Epidermal melanocyte (primary cell): ENCODE data around the gene PACC1.

Experiments
- DNase-seq: peaks from one replicate; pipeline ENCODE4 v3.0.0; 2011; ENCODE audit warnings: low spot score; ENCODE audit not compliant: insufficient read length

The PACC1 gene

DNA sequence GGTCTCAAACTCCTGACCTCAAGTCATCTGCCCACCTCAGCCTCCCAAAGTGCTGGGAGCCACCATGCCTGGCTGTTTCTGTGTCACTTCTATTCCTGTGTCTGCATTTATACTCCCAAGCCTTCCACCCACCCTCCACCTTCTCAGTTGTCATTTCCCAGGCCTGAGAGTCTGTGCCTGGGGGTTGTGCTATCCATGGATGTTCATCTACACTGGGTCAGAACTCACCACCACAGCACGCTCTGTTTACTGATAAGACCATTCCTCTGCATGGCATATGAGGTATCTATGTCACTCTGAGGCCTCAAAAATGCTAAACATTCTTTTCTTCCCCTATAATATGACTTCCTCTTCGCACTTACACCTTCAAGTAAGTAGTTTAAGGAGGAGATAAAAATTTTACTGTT, 24.1 kb upstream of the PACC1 start:
- no peak for DNase-seq

DNA sequence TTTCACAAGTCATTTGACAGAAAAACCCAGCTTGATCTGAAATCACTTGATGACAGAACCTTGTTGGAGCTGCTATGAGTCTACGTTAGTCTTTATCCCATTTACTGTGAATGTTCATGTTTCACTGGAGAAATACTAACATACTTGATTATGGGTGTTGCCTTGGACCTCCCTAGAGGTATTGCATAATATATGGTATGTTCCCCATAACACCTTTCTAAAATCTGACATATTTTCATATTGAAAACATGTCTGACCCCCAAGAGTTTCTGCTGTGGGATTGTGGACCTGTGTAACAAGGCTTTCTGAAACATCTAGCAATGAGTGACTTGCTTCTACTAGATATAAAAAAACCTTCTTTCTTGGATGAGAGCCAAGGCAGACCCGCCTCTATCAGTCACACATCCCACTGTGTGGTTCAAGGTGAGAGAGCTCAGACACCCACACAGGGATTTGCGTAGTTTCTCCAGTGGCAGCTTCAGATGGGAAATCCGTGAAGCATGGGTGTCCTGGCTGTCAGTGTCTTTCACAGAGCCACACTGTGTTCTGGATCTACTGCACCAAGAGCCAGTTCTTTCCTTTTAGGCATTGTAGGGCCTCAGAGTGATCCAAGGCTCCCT, 22.6 kb upstream of the PACC1 start:
- DNase-seq: no peak

DNA sequence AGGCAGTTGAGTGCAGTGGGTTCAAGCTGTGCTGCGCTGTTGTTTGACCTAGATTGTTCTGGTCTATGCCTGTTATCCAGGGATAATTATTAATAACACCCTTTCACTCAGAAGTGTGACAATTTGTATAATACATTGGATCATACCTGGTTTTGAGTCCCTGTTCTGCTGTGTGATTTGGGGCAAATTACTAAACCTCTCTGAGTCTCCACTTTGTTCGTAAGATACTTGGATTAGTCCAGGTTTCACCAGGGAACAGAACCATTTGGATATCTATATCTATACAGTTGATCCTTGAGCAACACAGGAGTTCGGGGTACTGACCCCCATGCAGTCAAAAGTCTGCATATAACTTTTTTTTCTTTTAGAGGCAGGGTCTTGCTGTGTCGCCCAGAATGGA, 20.3 kb upstream of the PACC1 start:
- no peak for DNase-seq

DNA sequence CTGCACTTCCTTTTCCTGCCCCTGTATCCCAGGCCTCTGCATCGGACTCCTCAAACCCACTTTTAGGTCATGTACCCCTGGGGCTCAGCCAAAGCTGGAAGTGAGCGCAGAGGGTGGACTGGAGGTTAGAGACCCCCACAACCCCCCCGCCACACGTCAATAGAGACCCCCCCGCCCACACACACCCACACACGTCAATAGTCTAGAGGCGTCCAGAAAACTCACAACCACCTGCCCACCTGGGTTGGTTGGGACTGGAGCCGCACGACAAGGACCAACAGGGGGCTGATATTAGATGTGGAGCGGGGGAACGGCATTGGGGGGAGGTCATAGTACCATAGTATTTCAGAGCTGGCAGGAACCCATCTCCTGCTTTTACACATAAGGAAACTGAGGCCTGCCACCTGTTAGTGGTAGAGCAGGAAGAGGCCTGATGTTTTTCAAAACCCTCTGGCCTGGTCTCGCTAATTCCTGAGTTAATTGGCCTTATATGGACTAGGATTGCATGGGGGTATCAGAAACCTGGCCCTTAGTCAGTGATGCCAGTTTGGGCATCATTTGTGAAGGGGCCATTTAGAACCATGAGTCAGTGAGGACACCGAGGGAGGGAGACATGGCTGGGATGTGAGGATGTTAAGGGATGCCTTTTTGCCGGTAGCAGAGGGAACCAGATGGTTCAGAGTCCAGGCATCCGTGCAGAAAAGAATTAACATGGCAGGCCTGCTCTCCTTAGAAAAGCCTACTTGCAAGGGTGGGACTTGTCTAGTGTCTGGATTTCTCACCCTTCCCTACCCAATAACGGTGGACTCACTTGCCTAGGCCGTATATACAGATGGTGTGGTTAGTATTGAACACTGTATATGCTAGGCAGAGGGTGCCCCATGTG, 19.1 kb upstream of the PACC1 start:
- no peak for DNase-seq

DNA sequence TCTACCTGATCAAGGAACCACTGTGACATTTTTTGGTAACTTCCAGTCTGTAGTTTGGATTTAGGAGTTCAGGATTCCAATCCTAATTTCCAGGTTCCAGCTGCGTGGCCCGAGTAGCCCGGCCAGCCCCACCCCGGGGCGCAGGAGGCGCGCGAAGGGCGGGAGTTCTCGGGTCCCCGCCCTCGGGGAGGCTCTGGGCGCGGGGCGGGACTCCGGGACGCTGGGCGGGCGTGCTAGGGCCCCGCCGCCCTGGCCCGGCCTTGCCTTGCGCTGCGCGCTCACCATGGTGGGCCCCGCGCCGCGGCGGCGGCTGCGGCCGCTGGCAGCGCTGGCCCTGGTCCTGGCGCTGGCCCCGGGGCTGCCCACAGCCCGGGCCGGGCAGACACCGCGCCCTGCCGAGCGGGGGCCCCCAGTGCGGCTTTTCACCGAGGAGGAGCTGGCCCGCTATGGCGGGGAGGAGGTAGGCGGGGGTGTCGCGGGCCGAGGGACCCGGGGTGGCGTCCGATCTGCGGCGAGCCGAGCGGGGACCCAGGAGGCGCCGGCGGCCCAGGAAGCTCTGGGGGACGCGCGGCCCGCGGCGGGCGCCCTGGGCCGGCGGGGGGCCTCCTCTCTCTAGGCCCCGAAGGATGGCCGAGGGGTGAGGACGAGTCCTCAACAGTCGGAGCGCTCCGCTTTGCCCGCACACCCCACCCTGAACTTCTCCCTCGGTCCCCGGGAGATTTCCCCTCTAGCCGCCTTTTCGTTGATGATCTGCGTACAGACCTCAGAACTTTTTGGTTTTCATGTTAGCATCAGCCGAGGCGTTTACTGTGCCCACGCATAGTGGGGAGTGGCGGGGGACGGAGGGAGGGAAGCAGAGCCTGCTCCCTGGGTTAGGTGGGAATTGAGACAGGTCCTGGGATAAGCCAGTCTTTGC, 18.2 kb upstream of the PACC1 start, which contains the start of gene NENF:
TSS of gene NENF (plus strand) at position 260 of the 916 bp plus-strand sequence. CDS start at position 284, 24 bp downstream.
- peak; percentile 95 for DNase-seq

DNA sequence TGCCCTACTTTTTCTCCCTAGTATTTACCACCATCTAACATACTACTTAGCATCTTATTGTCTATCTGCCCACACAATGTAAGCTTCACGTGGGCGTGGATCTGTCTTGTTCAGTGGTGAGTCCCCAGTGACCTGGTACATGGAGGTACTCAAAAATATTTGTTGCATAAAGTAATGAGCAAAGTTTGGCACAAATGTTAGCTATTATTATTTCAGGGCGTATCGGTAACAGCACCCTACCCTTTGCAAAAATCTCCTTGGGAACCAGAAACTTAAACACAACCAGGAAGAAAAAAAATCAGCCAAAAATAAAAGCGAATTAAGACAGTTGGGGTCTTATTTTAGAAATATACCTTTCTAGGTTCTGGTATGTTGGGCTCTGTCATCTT, 17.6 kb upstream of the PACC1 start:
- DNase-seq: no peak

DNA sequence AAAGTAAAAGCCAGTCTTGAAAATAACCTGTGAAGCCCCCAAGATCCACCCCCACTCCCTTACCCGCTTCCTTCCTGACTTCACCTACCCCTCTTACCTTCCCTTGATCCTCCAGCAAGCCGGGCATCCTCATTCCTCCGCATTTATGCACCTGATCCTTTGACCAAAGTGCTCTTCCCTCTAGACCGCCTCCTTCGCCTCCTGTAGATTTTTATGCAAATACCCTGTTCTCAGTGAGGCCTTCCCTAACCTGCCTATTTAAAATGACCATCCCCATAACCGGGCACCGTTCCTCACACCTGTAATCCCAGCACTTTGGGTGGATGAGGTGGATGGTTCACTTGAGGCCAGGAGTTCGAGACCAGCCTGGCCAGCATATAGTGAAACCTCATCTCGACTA, 17.0 kb upstream of the PACC1 start:
- DNase-seq: no peak

DNA sequence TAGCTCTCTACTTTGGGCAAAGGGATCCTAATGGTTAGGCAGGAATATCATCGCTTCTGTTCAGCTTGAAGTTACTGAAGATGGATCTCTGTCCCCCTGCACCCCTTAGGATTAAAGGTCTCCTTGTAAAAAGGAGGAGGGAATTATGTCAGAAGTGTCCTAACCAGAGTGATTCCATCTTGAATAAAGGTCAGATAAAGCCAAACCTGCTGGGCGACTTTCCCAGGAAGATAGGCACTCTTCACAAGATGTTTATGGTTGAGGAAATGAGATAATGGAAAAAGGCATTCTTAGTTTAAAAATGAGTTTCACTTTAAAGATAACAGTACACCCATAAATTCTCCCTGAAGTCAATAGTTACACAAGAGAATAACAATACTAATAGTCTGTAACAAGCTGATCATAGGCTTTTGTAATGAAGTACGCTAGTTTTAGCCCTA, 16.3 kb upstream of the PACC1 start:
- DNase-seq: no peak

DNA sequence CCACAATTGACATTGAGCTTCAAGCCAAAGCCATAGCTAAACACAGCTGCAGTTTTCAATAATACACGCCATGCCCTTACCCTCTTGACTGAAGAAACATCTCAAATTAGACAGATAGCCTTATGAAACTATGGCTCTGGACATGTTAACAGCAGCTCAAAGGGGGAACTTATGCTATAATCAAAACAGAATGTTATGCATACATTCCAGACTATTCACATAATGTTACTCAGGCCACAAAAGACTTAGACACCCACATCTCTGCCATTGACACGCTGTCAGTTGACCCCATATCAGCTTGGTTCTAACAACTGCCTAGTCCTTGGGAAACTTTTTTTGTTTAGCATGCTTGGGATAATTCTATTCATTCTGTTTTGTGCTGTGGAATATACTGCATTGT, 15.7 kb upstream of the PACC1 start:
- no peak for DNase-seq

DNA sequence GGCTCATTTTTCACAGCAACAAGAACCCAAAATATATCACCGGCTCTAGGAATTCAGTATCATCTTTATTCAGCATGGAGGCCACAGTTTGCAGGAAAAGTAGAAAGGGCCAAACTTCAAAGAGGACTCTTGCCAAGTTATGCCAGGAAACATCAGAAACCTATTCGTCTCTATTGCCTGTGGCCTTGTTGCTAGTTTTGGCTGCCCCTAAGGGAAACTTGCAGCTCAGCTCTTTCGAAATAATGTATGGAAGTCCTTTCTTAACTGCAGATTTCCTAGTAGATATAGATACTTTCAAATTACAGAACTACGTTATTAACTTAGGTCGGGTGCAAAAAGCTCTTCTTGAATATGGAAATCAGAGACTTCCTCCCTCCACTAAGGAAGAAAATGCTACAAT, 13.8 kb upstream of the PACC1 start:
- DNase-seq: no peak

DNA sequence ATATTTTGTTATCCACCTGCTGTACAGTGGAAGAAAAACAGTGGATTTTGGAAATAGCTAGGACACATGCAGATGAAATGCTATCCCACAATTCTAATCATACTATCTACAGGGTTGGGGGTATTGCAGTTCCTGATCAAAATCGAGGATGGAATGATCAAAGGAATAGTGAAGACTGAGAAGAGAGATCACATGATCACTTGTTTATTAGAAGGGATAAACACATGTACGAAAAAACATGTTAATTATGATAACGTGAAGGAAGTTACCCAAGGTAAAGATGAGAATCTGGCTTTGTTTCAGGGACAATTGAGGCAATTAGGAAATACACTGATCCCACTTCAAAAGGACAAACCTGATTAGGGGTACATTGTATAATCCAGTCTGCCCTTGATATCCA, 9.2 kb upstream of the PACC1 start:
- DNase-seq: no peak

DNA sequence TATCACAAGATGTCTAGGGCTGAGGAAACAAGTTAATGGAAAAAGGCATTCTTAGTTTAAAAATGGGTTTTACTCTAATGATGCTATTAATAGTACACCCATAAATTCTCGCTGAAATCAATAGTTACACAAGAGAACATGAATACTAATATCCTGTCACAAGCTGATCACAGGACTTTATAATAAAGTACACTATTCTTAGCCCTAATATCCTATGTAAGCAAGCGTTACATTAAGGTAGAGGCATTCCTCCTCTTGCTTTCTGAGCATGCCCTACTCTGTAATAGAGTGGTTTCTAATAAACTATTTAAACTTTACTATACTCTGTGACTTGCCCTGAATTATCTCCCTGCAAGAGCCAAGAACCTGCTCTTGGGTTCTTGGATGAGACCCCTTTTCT, 6.5 kb upstream of the PACC1 start:
- DNase-seq: no peak

DNA sequence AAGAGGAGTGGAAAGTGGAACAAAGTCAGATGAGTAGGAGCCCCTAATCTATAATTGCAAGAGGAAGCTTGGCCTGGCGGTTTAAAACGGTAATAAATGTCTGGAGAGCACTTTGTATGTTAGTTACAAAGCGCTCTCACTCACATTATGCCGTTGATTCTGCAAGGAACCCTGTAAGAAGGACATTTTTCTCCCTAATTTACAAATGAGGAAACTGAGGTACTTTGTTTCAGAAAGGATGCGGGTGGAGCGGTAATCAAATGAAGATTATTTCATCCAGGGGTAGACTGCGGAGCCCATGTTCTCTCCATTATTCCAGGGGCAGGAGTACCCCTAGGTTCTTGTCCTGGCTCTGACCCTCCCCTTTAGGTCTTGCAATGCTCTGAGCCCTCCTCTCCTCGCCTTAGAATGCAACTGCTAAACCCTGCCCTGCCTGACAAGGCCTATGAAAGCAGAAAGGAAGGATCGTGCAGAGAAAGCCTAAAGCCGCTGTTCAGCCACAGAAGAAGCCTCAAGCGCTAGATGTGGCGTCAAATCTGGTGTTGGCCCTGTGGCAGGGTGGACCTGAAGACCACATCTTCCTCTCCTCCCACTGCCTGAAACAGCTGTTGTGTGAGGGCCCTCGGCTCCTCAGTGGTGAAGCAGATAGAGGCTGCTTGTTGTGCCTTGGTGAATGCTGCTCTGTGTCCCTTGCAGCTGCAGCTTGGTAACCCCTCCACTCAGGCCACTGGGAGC, 588 bp upstream of the PACC1 start:
- DNase-seq: no peak

DNA sequence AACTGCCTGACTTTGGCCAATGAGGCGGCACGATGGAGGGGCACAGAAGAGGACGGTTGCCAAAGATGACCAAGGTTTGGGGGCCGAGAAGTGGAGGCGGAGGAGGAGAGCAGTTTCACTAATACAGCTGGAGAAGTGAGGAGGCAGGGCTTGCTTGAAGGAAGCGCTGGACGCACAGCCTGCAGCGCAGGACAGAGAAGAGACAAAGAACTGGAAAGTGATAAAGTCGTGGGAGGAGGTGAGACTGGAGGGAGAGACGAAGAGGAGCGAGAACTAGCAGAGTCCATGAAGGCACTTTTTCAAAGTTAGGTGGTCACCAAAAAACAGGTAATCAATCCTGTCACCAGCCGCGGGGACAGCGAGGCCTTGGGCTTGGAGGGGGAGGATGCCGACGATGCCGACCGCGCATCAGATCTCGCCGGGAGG, 771 bp downstream of the PACC1 start:
- no peak for DNase-seq

DNA sequence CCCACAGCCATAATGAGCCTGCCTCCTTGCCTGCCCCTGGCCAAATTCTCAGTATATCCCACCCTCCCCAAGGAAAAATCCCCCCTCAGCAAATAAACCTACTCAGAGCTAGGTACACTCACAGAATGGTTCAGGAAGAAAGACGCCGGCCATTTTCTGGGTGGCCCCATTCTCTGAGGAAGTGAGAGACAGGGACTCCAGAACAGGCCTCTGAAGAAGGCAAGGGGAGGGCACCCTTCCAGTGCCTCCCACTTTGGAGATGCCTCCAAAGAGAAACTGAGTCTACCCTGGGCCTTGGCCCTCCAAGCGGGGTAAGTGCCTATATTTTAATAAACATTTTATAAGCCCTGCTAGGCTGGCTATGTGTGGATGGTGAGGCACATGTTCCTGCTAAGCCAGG, 2.3 kb downstream of the PACC1 start:
- DNase-seq: no peak

DNA sequence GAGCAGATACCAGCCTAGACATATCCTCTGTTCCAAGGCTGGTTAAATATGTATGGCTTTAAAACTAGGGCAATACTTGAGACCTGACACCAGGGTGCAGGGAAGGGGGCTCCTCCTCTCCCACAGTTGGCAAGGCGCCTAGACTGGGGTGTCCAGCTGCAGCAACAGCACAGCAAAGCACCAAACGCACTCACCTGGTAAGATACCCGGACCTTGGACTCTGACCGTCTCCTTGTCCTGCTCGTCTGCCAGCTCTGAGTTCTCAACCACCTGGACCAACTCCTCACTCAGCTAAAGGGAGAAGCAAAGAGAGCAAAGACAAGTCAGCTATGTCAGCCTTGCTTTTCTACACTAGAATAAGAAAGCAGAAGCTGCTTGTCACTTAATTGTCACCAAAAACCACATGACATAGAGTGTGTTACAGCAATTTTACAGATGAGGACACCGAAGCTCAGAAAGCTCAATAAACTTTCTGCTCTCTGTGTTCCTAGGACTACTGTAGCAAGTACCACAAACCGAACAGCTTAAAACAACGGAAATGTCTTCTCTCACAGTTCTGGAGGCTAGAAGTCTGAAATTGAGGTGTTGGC, 4.4 kb downstream of the PACC1 start:
- no peak for DNase-seq

DNA sequence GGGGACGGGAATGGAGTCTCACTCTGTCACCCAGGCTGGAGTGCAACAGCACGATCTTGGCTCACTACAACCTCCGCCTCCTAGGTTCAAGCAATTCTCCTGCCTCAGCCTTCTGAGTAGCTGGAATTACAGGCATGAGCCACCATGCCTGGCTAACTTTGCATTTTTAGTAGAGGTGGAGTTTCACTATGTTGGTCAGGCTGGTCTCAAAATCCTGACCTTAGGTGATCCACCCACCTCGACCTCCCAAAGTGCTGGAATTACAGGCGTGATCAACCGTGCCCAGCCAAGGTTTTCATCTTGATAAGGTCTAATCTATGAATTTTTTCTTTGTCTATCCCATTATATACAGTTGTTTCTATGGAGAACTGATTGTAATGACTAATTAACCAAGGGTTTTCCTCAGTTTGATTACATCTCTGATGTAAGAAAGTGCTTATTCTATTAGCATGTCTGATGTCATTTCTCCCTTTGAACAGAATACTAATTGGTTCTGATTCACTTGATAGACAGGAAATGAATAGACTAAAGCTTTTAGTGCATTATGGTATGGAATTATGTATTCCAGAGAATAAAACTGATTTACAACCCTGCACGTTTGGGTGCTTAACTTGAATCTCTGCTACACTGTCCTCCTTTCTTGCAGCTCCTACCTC, 11.9 kb downstream of the PACC1 start:
- DNase-seq: no peak

DNA sequence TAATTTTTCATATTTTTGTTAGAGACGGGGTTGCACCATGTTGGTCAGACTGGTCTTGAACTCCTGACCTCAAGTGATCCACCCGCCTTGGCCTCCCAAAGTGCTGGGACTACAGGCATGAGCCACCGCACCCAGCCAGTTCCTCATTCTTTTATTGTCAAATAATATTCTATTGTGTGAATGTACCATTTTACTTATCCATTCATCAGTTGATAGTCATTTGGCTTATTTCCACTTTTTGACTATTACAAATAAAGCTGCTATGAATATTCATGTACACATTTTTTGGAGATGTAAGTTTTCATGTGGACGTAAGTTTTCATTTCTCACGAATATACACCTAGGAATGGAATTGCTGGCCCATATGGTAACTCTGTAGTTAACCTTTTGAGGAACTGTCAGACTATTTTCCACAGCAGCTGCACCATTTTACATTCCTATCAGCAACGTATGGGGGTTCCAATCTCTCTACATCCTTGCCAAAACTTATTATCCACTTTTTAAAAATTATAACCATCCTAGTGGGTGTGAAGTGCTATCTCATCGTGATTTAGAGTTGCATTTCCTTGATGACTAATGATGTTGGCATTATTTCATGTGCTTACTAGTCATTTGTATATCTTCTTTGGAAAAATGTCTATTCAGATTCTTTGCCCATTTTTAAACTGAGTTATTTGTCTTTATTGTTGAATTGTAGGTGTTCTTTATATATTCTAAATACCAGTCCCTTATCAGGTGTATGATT, 12.7 kb downstream of the PACC1 start:
- no peak for DNase-seq

DNA sequence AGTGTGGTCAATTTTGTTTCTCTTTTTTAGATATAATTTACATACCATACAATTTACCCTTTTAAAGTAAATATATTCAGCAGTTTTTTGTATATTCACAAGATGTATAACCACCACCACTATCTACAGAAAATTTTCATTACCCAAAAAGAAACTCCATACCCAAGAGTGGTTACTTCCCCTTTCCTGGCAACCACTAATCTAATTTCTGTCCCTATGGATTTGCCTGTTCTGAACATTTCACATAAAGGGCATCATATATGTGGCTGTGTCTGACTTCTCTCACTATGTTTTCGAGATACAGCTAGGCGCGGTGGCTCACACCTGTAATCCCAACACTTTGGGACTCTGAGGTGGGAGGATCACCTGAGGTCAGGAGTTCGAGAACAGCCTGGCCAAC, 13.6 kb downstream of the PACC1 start:
- no peak for DNase-seq

DNA sequence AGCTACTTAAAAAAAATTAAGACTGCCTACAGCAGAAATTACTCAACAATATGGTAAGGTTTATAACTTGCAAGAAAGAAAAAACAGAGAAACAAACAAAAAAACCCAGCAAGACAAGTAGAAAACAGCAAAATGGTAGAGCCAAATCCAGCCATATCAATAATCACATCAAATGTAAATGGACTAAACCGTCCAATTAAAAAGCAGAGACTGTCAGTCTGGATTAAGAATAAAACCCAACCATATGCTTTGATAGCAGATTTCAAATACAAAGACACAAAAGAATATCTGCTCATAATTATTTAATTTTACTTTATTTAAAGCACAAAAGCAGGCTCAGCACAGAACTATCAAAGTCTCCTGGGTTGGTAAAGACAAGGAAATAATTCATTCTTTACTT, 17.5 kb downstream of the PACC1 start:
- DNase-seq: no peak
